Measurements from ENCODE around the gene MAP6D1.
A peak's percentile ranks its signal among the peaks of the same experiment; 100 is the strongest.

The MAP6D1 gene

GRCh38 chr3:183769453-183769852 is 55.9 kb downstream of the MAP6D1 start:
- no peak for DNase-seq

GRCh38 chr3:183768114-183768513 is 57.3 kb downstream of the MAP6D1 start:
- in situ Hi-C loops (cut with MboI; ENCODE audit: low pct_unique_long_range_greater_than_20kb, low sequenced_read_pairs), result loop anchor here (25.0 kb wide), 1 partner anchor 306 kb away; no protein-coding TSS in a partner anchor
- DNase-seq, result no peak

More at GRCh38 chr3:183769453-183769852, 55.9 kb downstream of the MAP6D1 start:
- in situ Hi-C loops (cut with MboI; ENCODE audit: low pct_unique_long_range_greater_than_20kb, low sequenced_read_pairs), result loop anchor here (25.0 kb wide), 1 partner anchor 307 kb away; no protein-coding TSS in a partner anchor

GRCh38 chr3:183766745-183767606 is 58.4 kb downstream of the MAP6D1 start:
- in situ Hi-C loops (cut with MboI; ENCODE audit: low pct_unique_long_range_greater_than_20kb, low sequenced_read_pairs), result loop anchor here (25.0 kb wide), 1 partner anchor 305 kb away; no protein-coding TSS in a partner anchor
- peak; percentile 78 for DNase-seq

GRCh38 chr3:183766107-183766506 is 59.3 kb downstream of the MAP6D1 start:
- no peak for DNase-seq
- in situ Hi-C loops (cut with MboI; ENCODE audit: low pct_unique_long_range_greater_than_20kb, low sequenced_read_pairs), result loop anchor here (25.0 kb wide), 1 partner anchor 304 kb away; no protein-coding TSS in a partner anchor

Measured in KBM-7 (cell line).